H9 (cell line): ENCODE measurements around the gene PAQR3. TPM values are rescaled to one million over a fixed set of nuclear protein-coding genes. Genes with fewer than 3 reads are reported as not detected.

Experiments used
- DNase-seq: peaks from one replicate; pipeline ENCODE4 v3.0.0-alpha.2; 2017
- H2AFZ ChIP-seq: one replicate; pipeline ENCODE4 v1.6.1; 2013; ENCODE audit warnings: mild to moderate bottlenecking, low read length, control low read depth, moderate library complexity
- H2AK5ac ChIP-seq: 2 replicates; pipeline ENCODE4 v1.6.1; 2013; ENCODE audit warnings: low read length, control low read depth, mixed read lengths; ENCODE audit not compliant: insufficient read length
- H2BK120ac ChIP-seq: one replicate; pipeline ENCODE4 v1.6.1; 2013; ENCODE audit warnings: low read depth, mild to moderate bottlenecking, low read length, control low read depth, inconsistent platforms; ENCODE audit not compliant: poor library complexity, severe bottlenecking
- H2BK12ac ChIP-seq: 2 replicates; pipeline ENCODE4 v1.6.1; 2013; ENCODE audit warnings: low read length, control low read depth, mixed read lengths, low read depth; ENCODE audit not compliant: insufficient read length
- H2BK15ac ChIP-seq: 2 replicates; pipeline ENCODE4 v1.6.1; 2013; ENCODE audit warnings: low read depth, low read length, control low read depth
- H2BK20ac ChIP-seq: one replicate; pipeline ENCODE4 v1.6.1; 2013; ENCODE audit warnings: low read depth, mild to moderate bottlenecking, low read length, control low read depth, inconsistent platforms; ENCODE audit not compliant: poor library complexity, severe bottlenecking
- H2BK5ac ChIP-seq: 2 replicates; pipeline ENCODE4 v1.6.1; 2013; ENCODE audit warnings: low read length, control low read depth, mixed read lengths; ENCODE audit not compliant: insufficient read length
- H3K14ac ChIP-seq: 2 replicates; pipeline ENCODE4 v1.6.1; 2013; ENCODE audit warnings: low read length, control low read depth; ENCODE audit not compliant: insufficient read depth
- H3K18ac ChIP-seq: 2 replicates; pipeline ENCODE4 v1.6.1; 2013; ENCODE audit warnings: low read depth, mild to moderate bottlenecking, mixed read lengths, low read length, control low read depth; ENCODE audit not compliant: insufficient read length
- H3K23ac ChIP-seq: 2 replicates; pipeline ENCODE4 v1.6.1; 2013; ENCODE audit warnings: low read length, control low read depth, mixed read lengths, low read depth; ENCODE audit not compliant: insufficient read length
- H3K23me2 ChIP-seq: 2 replicates; pipeline ENCODE4 v1.6.1; 2013; ENCODE audit warnings: low read depth, mild to moderate bottlenecking, mixed read lengths, low read length, control low read depth; ENCODE audit not compliant: insufficient read length, poor library complexity, severe bottlenecking
- H3K27ac ChIP-seq: 2 replicates; pipeline ENCODE4 v1.5.1; 2013; ENCODE audit warnings: low read length, control low read depth, mixed read lengths, low read depth; ENCODE audit not compliant: insufficient read length
- H3K27me3 ChIP-seq: 2 replicates; pipeline ENCODE4 v1.6.1; 2013; ENCODE audit warnings: low read length, control low read depth, inconsistent platforms; ENCODE audit not compliant: insufficient read depth
- H3K4ac ChIP-seq: 2 replicates; pipeline ENCODE4 v1.6.1; 2013; ENCODE audit warnings: low read depth, mild to moderate bottlenecking, control low read depth, inconsistent platforms, low read length, moderate library complexity
- H3K4me1 ChIP-seq: 2 replicates; pipeline ENCODE4 v1.6.1; 2013; ENCODE audit warnings: low read length, control low read depth, inconsistent platforms; ENCODE audit not compliant: insufficient read depth
- H3K4me2 ChIP-seq: 2 replicates; pipeline ENCODE4 v1.6.1; 2013; ENCODE audit warnings: low read length, control low read depth, mixed read lengths; ENCODE audit not compliant: insufficient read length, insufficient read depth
- H3K56ac ChIP-seq: 2 replicates; pipeline ENCODE4 v1.6.1; 2013; ENCODE audit warnings: low read depth, mild to moderate bottlenecking, mixed read lengths, low read length, control low read depth; ENCODE audit not compliant: insufficient read length
- H3K79me1 ChIP-seq: 2 replicates; pipeline ENCODE4 v1.6.1; 2013; ENCODE audit warnings: low read depth, mild to moderate bottlenecking, moderate library complexity, low read length, control low read depth, inconsistent platforms; ENCODE audit not compliant: insufficient read depth, poor library complexity, severe bottlenecking
- H3K79me2 ChIP-seq: 2 replicates; pipeline ENCODE4 v1.6.1; 2013; ENCODE audit warnings: low read length, control low read depth, inconsistent platforms; ENCODE audit not compliant: insufficient read depth
- H3K9ac ChIP-seq: 2 replicates; pipeline ENCODE4 v1.6.1; 2013; ENCODE audit warnings: low read length, control low read depth, mixed read lengths; ENCODE audit not compliant: insufficient read length; ENCODE audit errors: extremely low read depth
- H3K9me3 ChIP-seq: one replicate; pipeline ENCODE4 v1.6.1; 2013; ENCODE audit warnings: low read depth, low read length, inconsistent platforms; ENCODE audit not compliant: control insufficient read depth
- H3T11ph ChIP-seq: one replicate; pipeline ENCODE4 v1.6.1; 2013; ENCODE audit warnings: mild to moderate bottlenecking, low read length, control low read depth, inconsistent platforms
- H4K20me1 ChIP-seq: one replicate; pipeline ENCODE4 v1.6.1; 2013; ENCODE audit not compliant: control insufficient read depth, insufficient read length, insufficient read depth
- H4K5ac ChIP-seq: 2 replicates; pipeline ENCODE4 v1.6.1; 2013; ENCODE audit warnings: low read depth, mild to moderate bottlenecking, mixed read lengths, low read length, control low read depth; ENCODE audit not compliant: insufficient read length
- H4K8ac ChIP-seq: replicated peaks from 2 replicates; pipeline ENCODE4 v1.6.1; 2013; ENCODE audit warnings: low read length, control low read depth, mixed read lengths, low read depth; ENCODE audit not compliant: insufficient read length
- H4K91ac ChIP-seq: 2 replicates; pipeline ENCODE4 v1.6.1; 2013; ENCODE audit warnings: low read depth, mild to moderate bottlenecking, moderate library complexity, mixed read lengths, low read length, control low read depth; ENCODE audit not compliant: insufficient read length
- H3K27ac Mint-ChIP-seq, 3 experiments: 2 replicates in 2 of 3; 3 replicates in 1 of 3; pipeline ENCODE4 v1.8.0; 2020 to 2021; ENCODE audit warnings: mixed read lengths in 3 of 3, mild to moderate bottlenecking in 1 of 3, moderate library complexity in 1 of 3
- H3K27me3 Mint-ChIP-seq: 2 replicates; pipeline ENCODE4 v1.8.0; 2021; ENCODE audit warnings: low read depth, mild to moderate bottlenecking, moderate library complexity, mixed read lengths
- H3K36me3 Mint-ChIP-seq, 3 experiments: 2 replicates in 2 of 3; 3 replicates in 1 of 3; pipeline ENCODE4 v1.8.0; 2020 to 2021; ENCODE audit warnings: low read depth in 3 of 3, mixed read lengths in 3 of 3; ENCODE audit not compliant: insufficient read depth in 1 of 3
- H3K4me1 Mint-ChIP-seq, 2 experiments: 2 replicates each; pipeline ENCODE4 v1.8.0; 2020; ENCODE audit warnings: mixed read lengths in 2 of 2
- H3K4me3 Mint-ChIP-seq, 2 experiments: 2 replicates in 1 of 2; 3 replicates in 1 of 2; pipeline ENCODE4 v1.8.0; 2020 to 2021; ENCODE audit warnings: mild to moderate bottlenecking in 2 of 2, mixed read lengths in 2 of 2, moderate library complexity in 1 of 2
- H3K9me3 Mint-ChIP-seq, 2 experiments: 2 replicates in 1 of 2; 3 replicates in 1 of 2; pipeline ENCODE4 v1.8.0; 2020; ENCODE audit warnings: mild to moderate bottlenecking in 2 of 2, mixed read lengths in 2 of 2, moderate library complexity in 1 of 2
- WGBS: extraction: QIAGEN DNeasy Blood & Tissue Kit; methylation state at CpG from one replicate; pipeline ENCODE4 v1.1.7; 2013; ENCODE audit warnings: missing lambda C conversion rate, low lambda C conversion rate, mixed read lengths; ENCODE audit not compliant: insufficient read length; ENCODE audit errors: extremely low coverage; 5-methylcytosine and 5-hydroxymethylcytosine counted together
- total RNA-seq: library from RNA; stranded (reverse); gene quantifications from 2 replicates; pipeline ENCODE4 v1.2.1, GENCODE V29; 2021
- TF ChIP-seq, protein P1 (sequence below): fragments of 200-600 bp; sonication (generic); conservative IDR thresholded peaks from 3 replicates; pipeline ENCODE4 v1.8.0; 2021; ENCODE audit warnings: antibody characterized with exemption, mild to moderate bottlenecking

Gene PAQR3
- total RNA-seq, 1 experiment from 2014 or later = 26.3 TPM

DNA sequence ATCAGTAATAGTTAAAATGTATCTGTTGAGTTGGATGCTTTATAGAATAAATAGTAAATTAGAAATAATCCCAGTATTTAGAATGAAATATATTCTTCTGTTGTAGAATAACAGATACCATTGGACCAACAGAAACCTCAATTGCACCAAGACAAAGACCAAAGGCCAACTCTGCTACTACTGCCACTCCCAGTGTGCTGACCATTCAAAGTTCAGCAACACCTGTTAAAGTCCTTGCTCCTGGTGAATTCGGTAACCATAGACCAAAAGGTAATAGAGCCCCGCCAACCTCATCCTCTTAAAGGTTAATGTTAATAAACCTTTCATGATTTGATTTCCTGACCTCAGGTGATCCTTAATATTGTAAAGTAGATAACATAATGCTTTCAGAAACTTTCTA is 73.8 kb downstream of the PAQR3 start:
- no peak overlapping the region for H2AFZ ChIP-seq
- H4K5ac ChIP-seq = no peak overlapping the region
- H3K14ac ChIP-seq = no peak overlapping the region
- no peak overlapping the region for H3K27ac ChIP-seq
- no peak overlapping the region for H3K18ac ChIP-seq
- Mint-ChIP-seq H3K27me3 (no peaks in the 10 kb centered on the region), H3K36me3 (peaks cover 5 to 24% (median 13%) of the 10 kb centered on the region in 3 experiments; a peak in 6 of 7 replicates), H3K4me3 (no peak overlapping the region), H3K4me1 (no peaks in the 10 kb centered on the region), H3K9me3 (no peaks in the 10 kb centered on the region), H3K27ac (no peak overlapping the region)
- no peak overlapping the region for H3T11ph ChIP-seq
- H4K91ac ChIP-seq = no peak overlapping the region
- H4K8ac ChIP-seq = no peak overlapping the region
- no peaks in the 10 kb centered on the region for H3K79me1 ChIP-seq
- DNase-seq = no peak
- H3K23me2 ChIP-seq = no peaks in the 10 kb centered on the region
- no peak overlapping the region for H3K9ac ChIP-seq
- TF ChIP-seq, protein P1, sequence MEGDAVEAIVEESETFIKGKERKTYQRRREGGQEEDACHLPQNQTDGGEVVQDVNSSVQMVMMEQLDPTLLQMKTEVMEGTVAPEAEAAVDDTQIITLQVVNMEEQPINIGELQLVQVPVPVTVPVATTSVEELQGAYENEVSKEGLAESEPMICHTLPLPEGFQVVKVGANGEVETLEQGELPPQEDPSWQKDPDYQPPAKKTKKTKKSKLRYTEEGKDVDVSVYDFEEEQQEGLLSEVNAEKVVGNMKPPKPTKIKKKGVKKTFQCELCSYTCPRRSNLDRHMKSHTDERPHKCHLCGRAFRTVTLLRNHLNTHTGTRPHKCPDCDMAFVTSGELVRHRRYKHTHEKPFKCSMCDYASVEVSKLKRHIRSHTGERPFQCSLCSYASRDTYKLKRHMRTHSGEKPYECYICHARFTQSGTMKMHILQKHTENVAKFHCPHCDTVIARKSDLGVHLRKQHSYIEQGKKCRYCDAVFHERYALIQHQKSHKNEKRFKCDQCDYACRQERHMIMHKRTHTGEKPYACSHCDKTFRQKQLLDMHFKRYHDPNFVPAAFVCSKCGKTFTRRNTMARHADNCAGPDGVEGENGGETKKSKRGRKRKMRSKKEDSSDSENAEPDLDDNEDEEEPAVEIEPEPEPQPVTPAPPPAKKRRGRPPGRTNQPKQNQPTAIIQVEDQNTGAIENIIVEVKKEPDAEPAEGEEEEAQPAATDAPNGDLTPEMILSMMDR = no peak
- H2AK5ac ChIP-seq = no peak overlapping the region
- H2BK15ac ChIP-seq = no peak overlapping the region
- WGBS = no CpG with 5 or more reads among the region's 2 CpGs
- H3K23ac ChIP-seq = no peak overlapping the region
- no peaks in the 10 kb centered on the region for H3K4me1 ChIP-seq
- H3K27me3 ChIP-seq = no peaks in the 10 kb centered on the region
- H3K79me2 ChIP-seq = no peaks in the 10 kb centered on the region
- H3K56ac ChIP-seq = no peak overlapping the region
- no peak overlapping the region for H3K4ac ChIP-seq
- no peak overlapping the region for H2BK12ac ChIP-seq
- no peaks in the 10 kb centered on the region for H4K20me1 ChIP-seq
- H3K9me3 ChIP-seq = no peaks in the 10 kb centered on the region
- no peak overlapping the region for H2BK5ac ChIP-seq
- no peak overlapping the region for H2BK20ac ChIP-seq
- no peak overlapping the region for H3K4me2 ChIP-seq
- no peak overlapping the region for H2BK120ac ChIP-seq
